Measurements from ENCODE around the gene TCF4. TPM values are rescaled to one million over a fixed set of nuclear protein-coding genes. Genes with fewer than 3 reads are reported as not detected.

Gene TCF4
- total and polyA plus RNA-seq, 4 donors = 4.3 to 15.3 (median 11.5) TPM

DNA sequence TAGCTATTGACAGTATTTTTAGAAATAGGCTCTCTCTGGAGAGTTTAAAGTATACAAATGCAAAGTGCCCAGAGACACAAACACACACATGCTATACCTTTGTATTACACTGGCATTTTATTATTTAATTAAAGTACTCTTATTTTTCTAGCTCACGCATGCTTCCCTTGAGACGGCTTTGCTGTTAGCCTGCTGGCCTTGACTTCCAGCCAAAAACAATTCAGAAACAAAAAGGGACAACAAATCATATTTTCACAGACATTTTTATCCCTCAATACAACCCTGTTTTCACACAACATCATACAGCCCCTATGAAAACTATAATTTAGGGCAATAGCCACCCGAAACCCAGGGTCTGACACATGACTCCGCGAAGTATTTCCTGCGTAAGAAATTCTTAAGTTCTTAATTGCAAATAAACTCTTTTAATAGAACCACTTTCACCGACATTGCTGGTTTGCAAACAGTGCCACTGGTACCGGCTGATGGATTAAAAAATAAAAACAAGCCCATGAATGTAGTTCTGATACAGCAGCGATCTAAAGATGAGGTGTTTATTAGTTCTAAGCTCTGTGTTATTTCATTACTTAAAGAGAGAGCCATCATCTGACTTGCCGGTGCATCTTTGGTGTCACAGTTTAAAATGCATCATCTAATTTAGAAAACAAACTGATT lies 185.1 kb downstream of the TCF4 start:
- H3K4me3 ChIP-seq (ENCODE audit: low read depth in 1 of 3, low read length in 3 of 3) = no peak overlapping the region
- no peak for DNase-seq (ENCODE audit: low spot score)
- no peak for TF ChIP-seq EGR1 (IDR thresholded peaks at IDR 0.05; ENCODE audit: low read depth in 2 of 2)
- TF ChIP-seq RAD21 (IDR thresholded peaks at IDR 0.05) = no peak
- TF ChIP-seq GABPA (IDR thresholded peaks at IDR 0.05 in 1 of 2, conservative IDR thresholded peaks at IDR 0.05 in 1 of 2) = no peak
- TF ChIP-seq RXRA (IDR thresholded peaks at IDR 0.05) = no peak
- no peak for TF ChIP-seq FOXA1 (IDR thresholded peaks at IDR 0.05)
- TF ChIP-seq, protein P1, sequence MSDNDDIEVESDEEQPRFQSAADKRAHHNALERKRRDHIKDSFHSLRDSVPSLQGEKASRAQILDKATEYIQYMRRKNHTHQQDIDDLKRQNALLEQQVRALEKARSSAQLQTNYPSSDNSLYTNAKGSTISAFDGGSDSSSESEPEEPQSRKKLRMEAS (IDR thresholded peaks at IDR 0.05) = no peak
- TF ChIP-seq, protein P2, sequence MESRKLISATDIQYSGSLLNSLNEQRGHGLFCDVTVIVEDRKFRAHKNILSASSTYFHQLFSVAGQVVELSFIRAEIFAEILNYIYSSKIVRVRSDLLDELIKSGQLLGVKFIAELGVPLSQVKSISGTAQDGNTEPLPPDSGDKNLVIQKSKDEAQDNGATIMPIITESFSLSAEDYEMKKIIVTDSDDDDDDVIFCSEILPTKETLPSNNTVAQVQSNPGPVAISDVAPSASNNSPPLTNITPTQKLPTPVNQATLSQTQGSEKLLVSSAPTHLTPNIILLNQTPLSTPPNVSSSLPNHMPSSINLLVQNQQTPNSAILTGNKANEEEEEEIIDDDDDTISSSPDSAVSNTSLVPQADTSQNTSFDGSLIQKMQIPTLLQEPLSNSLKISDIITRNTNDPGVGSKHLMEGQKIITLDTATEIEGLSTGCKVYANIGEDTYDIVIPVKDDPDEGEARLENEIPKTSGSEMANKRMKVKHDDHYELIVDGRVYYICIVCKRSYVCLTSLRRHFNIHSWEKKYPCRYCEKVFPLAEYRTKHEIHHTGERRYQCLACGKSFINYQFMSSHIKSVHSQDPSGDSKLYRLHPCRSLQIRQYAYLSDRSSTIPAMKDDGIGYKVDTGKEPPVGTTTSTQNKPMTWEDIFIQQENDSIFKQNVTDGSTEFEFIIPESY (IDR thresholded peaks at IDR 0.05) = no peak
- no peak for TF ChIP-seq YY1 (IDR thresholded peaks at IDR 0.05)
- TF ChIP-seq, protein P3, sequence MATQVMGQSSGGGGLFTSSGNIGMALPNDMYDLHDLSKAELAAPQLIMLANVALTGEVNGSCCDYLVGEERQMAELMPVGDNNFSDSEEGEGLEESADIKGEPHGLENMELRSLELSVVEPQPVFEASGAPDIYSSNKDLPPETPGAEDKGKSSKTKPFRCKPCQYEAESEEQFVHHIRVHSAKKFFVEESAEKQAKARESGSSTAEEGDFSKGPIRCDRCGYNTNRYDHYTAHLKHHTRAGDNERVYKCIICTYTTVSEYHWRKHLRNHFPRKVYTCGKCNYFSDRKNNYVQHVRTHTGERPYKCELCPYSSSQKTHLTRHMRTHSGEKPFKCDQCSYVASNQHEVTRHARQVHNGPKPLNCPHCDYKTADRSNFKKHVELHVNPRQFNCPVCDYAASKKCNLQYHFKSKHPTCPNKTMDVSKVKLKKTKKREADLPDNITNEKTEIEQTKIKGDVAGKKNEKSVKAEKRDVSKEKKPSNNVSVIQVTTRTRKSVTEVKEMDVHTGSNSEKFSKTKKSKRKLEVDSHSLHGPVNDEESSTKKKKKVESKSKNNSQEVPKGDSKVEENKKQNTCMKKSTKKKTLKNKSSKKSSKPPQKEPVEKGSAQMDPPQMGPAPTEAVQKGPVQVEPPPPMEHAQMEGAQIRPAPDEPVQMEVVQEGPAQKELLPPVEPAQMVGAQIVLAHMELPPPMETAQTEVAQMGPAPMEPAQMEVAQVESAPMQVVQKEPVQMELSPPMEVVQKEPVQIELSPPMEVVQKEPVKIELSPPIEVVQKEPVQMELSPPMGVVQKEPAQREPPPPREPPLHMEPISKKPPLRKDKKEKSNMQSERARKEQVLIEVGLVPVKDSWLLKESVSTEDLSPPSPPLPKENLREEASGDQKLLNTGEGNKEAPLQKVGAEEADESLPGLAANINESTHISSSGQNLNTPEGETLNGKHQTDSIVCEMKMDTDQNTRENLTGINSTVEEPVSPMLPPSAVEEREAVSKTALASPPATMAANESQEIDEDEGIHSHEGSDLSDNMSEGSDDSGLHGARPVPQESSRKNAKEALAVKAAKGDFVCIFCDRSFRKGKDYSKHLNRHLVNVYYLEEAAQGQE (IDR thresholded peaks at IDR 0.05) = no peak
- TF ChIP-seq ATF3 (IDR thresholded peaks at IDR 0.05) = no peak
- no peak for TF ChIP-seq NR2F2 (IDR thresholded peaks at IDR 0.05)
- TF ChIP-seq TAF1 (conservative IDR thresholded peaks at IDR 0.05) = no peak
- TF ChIP-seq FOXA2 (IDR thresholded peaks at IDR 0.05) = no peak
- no peak for TF ChIP-seq SP1 (IDR thresholded peaks at IDR 0.05)
- TF ChIP-seq HNF4A (conservative IDR thresholded peaks at IDR 0.05) = no peak
- TF ChIP-seq, protein P4, sequence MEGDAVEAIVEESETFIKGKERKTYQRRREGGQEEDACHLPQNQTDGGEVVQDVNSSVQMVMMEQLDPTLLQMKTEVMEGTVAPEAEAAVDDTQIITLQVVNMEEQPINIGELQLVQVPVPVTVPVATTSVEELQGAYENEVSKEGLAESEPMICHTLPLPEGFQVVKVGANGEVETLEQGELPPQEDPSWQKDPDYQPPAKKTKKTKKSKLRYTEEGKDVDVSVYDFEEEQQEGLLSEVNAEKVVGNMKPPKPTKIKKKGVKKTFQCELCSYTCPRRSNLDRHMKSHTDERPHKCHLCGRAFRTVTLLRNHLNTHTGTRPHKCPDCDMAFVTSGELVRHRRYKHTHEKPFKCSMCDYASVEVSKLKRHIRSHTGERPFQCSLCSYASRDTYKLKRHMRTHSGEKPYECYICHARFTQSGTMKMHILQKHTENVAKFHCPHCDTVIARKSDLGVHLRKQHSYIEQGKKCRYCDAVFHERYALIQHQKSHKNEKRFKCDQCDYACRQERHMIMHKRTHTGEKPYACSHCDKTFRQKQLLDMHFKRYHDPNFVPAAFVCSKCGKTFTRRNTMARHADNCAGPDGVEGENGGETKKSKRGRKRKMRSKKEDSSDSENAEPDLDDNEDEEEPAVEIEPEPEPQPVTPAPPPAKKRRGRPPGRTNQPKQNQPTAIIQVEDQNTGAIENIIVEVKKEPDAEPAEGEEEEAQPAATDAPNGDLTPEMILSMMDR (IDR thresholded peaks at IDR 0.05; ENCODE audit: low read depth, low read length, missing input control) = no peak
- TF ChIP-seq HNF4G (IDR thresholded peaks at IDR 0.05) = no peak
- TF ChIP-seq JUND (IDR thresholded peaks at IDR 0.05) = no peak

More for the DNA sequence above, 185.1 kb downstream of the TCF4 start:
- WGBS = 74% methylated on average over 10 of the region's 10 CpGs
- H3K4me1 ChIP-seq (ENCODE audit: control insufficient read depth in 4 of 4, insufficient read depth in 4 of 4, low read length in 3 of 4) = no peaks in the 10 kb centered on the region
- H3K9me3 ChIP-seq (ENCODE audit: control insufficient read depth in 4 of 4, low read length in 3 of 4) = no peaks in the 10 kb centered on the region
- peak overlapping the region in 1 of 2 donors; percentile 38 for H3K27ac ChIP-seq (ENCODE audit: low read depth in 1 of 2, low read length in 2 of 2)
- no peaks in the 10 kb centered on the region for H3K36me3 ChIP-seq (ENCODE audit: control insufficient read depth in 4 of 4, insufficient read depth in 3 of 4, low read depth in 1 of 4, low read length in 3 of 4)
- H3K27me3 ChIP-seq (ENCODE audit: control insufficient read depth in 4 of 4, insufficient read depth in 4 of 4, low read length in 3 of 4) = peaks cover 0 to 3% (median 0%) of the 10 kb centered on the region in 4 donors
- no peak overlapping the region for H3K9ac ChIP-seq (ENCODE audit: low read depth in 1 of 2, low read length in 2 of 2)
